NCI-H187 (cell line): Measurements from ENCODE around the gene ART3.
A peak's percentile ranks its signal among the peaks of the same experiment; 100 is the strongest.

Experiments
- DNase-seq, 2 experiments: peaks; one replicate each; lab custom pipeline; 2025; lab: John Stamatoyannopoulos, UW

ART3 gene

DNA sequence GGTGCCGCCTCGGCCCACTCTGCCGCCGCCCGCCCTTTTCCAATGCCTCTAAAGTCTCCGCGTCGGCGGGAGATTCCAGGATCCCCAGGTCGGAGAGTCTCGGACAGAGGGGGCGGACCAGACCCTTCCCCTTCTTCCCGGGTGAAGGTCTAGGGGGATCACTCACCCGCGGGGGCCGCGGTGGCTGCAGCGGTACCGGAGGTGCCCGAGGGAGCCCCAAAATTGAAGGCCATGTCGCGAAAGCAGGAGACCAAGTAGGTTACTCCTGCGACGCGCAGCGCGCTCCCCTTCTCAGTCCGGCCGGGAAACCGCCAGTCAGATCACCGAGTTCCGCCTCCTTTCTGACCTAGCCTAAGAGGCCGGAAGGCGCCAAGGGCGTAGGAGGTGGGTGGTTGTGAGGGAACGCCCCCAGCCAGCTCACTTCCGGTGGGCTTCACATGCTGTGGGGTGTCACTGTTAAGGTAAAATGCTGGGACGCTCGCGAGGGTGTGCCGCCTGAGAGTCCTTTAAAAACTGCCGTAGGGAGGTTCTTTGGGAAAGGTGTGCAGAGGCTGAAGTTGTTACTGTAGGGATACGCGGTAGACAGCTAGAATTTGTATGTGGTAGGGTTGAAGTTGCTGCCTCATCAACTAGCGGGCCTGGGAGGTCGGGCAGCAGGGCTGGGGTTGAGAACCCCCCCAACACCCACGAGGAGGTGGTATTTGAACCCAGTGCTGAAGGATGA is 73.8 kb downstream of the ART3 start, which contains the start of gene NUP54:
Gene NUP54, minus strand, starts transcription at position 256 of the 724 bp plus-strand sequence. Its CDS starts 23 bp downstream, at position 233.
- peak; percentile 86 to 90 for DNase-seq

DNA sequence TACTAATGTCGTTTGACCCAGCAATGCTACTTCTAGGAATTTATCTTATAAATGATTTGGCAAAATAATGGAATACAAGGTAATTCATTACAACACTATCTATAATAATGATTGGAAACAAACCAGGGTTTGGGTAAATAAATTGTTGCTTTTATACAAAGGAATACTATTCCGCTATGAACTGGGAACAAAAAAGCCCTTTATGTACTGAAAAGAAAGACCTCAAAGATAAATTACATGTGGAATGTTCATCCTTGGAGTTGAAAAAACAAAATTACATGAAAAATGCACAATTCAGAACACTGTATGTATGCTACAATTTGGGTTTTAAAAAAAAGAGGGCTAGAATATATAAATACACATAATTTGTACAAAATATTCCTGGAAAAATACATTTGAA is 78.8 kb downstream of the ART3 start:
- no peak for DNase-seq

DNA sequence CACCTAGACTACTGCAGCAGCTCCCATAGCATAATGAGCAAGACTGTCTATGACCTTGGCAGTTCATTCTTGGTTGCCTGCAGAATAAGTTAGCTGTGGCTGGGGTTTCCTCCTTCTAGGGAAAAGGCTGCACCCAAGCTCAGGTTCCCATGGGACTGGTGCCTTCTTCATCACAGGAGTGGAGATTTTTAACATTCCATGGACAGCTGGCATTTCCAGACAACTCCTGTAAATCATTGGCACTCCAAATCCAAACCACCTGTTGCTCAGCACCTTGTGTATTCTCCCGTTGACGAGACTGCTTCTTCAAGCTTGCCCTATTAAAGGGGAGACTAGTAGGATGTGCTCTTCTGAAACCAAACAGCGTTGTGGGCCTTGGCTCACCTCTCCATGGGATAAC is 81.5 kb downstream of the ART3 start:
- no peak for DNase-seq

DNA sequence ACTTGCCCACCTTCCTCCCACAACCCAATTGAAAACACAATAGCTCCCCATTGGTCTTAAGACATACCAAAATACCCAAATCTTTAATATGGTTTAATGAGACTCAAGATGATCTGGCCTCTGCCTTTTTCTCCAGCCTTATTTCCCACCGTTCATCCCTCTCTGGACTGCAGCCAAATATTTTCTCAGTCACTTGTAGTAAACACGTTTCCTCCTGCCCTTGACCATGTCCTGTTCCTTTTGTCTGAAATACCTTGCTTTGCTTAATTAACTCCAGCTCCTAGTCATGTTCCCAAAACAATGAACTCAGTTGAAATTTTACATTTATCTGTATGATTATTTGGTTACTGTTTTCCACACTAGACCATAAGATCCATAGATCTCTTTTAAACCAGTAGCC is 82.1 kb downstream of the ART3 start:
- DNase-seq, result no peak

DNA sequence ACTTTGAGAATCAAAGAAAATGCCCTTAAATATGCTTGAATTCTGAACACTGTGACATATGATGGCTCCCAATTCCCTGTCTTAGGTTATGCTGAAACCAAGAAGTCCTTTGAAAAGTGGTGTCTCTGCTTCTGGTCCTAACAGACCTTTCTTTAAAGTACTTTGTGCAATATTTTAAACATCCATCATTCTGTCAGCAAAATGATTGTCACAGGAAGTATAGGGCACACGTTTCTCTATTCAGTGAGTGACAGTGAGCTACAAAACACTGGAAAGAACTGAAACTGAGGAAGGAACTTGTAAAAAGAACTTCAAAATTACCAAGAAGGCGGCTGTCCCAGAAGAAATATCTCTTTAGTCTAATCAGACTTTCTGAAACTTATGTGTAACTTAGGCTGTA is 85.8 kb downstream of the ART3 start:
- DNase-seq, result no peak
